GM23248 (cell line): ENCODE data around the gene GOLGA7B. TPM values are rescaled to one million over a fixed set of nuclear protein-coding genes. Genes with fewer than 3 reads are reported as not detected.

ENCODE experiments used
- DNase-seq: peaks from one replicate; pipeline ENCODE4 v3.0.0-alpha.2; 2015
- H2AFZ ChIP-seq: fragments of 200-600 bp; sonication (generic); 2 replicates; pipeline ENCODE4 v1.6.1; 2016; ENCODE audit warnings: antibody characterized with exemption
- H3F3A ChIP-seq: fragments of 200-600 bp; sonication (generic); 2 replicates; pipeline ENCODE4 v1.6.1; 2016; ENCODE audit warnings: mild to moderate bottlenecking, antibody characterized with exemption, mixed run types; ENCODE audit not compliant: insufficient read depth
- H3K27ac ChIP-seq: fragments of 200-600 bp; sonication (generic); 2 replicates; pipeline ENCODE4 v1.5.1; 2016; ENCODE audit warnings: mild to moderate bottlenecking
- H3K27me3 ChIP-seq: fragments of 200-600 bp; sonication (generic); replicated peaks from 2 replicates; pipeline ENCODE4 v1.6.1; 2016; ENCODE audit warnings: mild to moderate bottlenecking; ENCODE audit not compliant: insufficient read depth
- H3K36me3 ChIP-seq: fragments of 200-600 bp; sonication (generic); 2 replicates; pipeline ENCODE4 v1.6.1; 2016; ENCODE audit warnings: low read depth, mild to moderate bottlenecking
- H3K4me1 ChIP-seq: fragments of 200-600 bp; sonication (generic); 2 replicates; pipeline ENCODE4 v1.6.1; 2016; ENCODE audit warnings: mild to moderate bottlenecking; ENCODE audit not compliant: insufficient read depth
- H3K4me2 ChIP-seq: fragments of 200-600 bp; sonication (generic); one replicate; pipeline ENCODE4 v1.6.1; 2016; ENCODE audit warnings: mild to moderate bottlenecking; ENCODE audit not compliant: unreplicated experiment
- H3K4me3 ChIP-seq: fragments of 200-600 bp; sonication (generic); 2 replicates; pipeline ENCODE4 v1.5.1; 2016; ENCODE audit warnings: mild to moderate bottlenecking
- H3K79me2 ChIP-seq: fragments of 200-600 bp; sonication (generic); 2 replicates; pipeline ENCODE4 v1.6.1; 2016; ENCODE audit warnings: mild to moderate bottlenecking; ENCODE audit not compliant: insufficient read depth
- H3K9ac ChIP-seq: fragments of 200-600 bp; sonication (generic); 2 replicates; pipeline ENCODE4 v1.6.1; 2016; ENCODE audit warnings: mild to moderate bottlenecking
- H3K9me2 ChIP-seq: fragments of 200-600 bp; sonication (generic); 2 replicates; pipeline ENCODE4 v1.6.1; 2016; ENCODE audit warnings: mixed run types, mild to moderate bottlenecking, moderate library complexity; ENCODE audit not compliant: insufficient read depth
- H3K9me3 ChIP-seq: fragments of 200-600 bp; sonication (generic); one replicate; pipeline ENCODE4 v1.6.1; 2017; ENCODE audit warnings: low read depth
- H4K20me1 ChIP-seq: fragments of 200-600 bp; sonication (generic); 2 replicates; pipeline ENCODE4 v1.6.0; 2016; ENCODE audit not compliant: insufficient read depth
- EZH2 ChIP-seq: fragments of 200-600 bp; sonication (generic); IDR thresholded peaks from 2 replicates; pipeline ENCODE4 v1.6.1; 2018; ENCODE audit warnings: antibody characterized with exemption, mild to moderate bottlenecking; ENCODE audit not compliant: insufficient read depth, poor library complexity, severe bottlenecking
- EZH2phosphoT487 ChIP-seq: fragments of 200-600 bp; sonication (generic); IDR thresholded peaks from 2 replicates; pipeline ENCODE4 v1.6.1; 2018; ENCODE audit warnings: antibody characterized with exemption, moderate library complexity, mild to moderate bottlenecking, low read depth; ENCODE audit not compliant: insufficient read depth
- WGBS, 2 experiments: methylation state at CpG; one replicate each; pipeline ENCODE4 v1.1.6; 2015 to 2017; ENCODE audit warnings: low lambda C conversion rate in 2 of 2, low coverage in 1 of 2; ENCODE audit errors: missing lambda C conversion rate in 2 of 2; 5-methylcytosine and 5-hydroxymethylcytosine counted together
- in situ Hi-C: fragments of 300-500 bp; cut with MboI; formaldehyde crosslinking; loops from 2 replicates; pipeline ENCODE4 v1.15.0; 2020
- polyA plus RNA-seq: library from polyadenylated mRNA; unstranded; fragments of >200 nt; fragmentation: Nextera tagmentation; extraction: Ambion mirVana; gene quantifications from 2 replicates; pipeline ENCODE4 v1.2.1, GENCODE V29; 2016
- total RNA-seq: library from RNA; depleted of rRNA; stranded (reverse); fragments of >200 nt; shearing (Covaris generic); gene quantifications from 2 replicates; pipeline ENCODE4 v1.2.3, GENCODE V29; 2014

Gene GOLGA7B
- total and polyA plus RNA-seq, 2 experiments from 2014 or later, result not detected

DNA sequence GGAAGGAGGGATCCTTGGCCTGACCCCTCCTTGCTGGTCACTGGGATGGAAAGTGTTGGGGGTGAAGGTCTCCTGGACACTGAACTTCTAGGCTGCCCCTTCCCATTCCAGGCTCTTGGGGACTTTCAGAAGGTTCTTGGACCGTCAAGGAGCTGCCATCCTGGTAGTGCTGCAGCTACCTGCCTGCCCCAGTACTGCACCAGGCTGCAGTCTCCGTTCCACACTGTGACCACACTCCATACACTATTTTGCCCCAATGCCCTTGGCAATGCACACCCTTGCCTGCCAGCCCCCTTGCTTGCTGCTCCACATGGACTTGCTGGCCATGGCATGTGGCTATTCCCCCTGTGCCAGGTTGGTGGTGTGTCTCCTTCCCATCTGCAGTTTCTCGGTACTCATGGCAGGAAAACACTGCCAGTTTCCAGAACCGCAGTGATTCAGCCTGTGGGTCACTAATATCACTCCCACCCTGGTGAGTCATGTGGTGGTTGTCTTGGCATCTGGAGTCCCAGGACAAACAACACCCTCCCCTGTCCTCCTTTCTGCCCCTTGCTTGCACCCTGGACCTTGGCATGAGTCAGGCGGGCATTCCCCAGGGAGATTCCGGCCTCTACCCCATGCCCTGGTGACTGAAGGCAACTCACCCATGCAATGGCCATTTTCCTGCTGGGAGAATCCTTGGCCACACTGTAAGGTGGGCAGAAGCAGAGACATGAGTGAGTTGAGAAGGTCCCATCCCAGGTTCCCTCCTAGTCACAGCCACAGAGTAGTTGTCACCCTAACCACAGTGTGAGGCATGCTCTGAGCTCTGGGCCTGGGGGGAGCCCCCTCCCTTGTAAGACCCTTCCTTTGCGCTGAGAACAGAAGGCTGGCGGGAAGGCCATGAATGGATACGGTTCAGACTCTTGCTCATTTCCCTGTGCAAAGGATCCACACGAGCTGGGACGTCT lies 32.8 kb downstream of the GOLGA7B start:
- in situ Hi-C loops, result no loop called here
- no peaks in the 10 kb centered on the region for H3K79me2 ChIP-seq
- DNase-seq, result peak; percentile 95
- H3K4me1 ChIP-seq, result peaks cover 5% of the 10 kb centered on the region
- TF ChIP-seq EZH2 (no peak), EZH2phosphoT487 (no peak)
- no peaks in the 10 kb centered on the region for H3K36me3 ChIP-seq
- no peaks in the 10 kb centered on the region for H3K9me3 ChIP-seq
- no peaks in the 10 kb centered on the region for H3F3A ChIP-seq
- H3K27ac ChIP-seq, result no peak overlapping the region
- no peaks in the 10 kb centered on the region for H4K20me1 ChIP-seq
- peak overlapping the region; percentile 10 for H3K4me2 ChIP-seq
- no peak overlapping the region for H3K4me3 ChIP-seq
- H3K27me3 ChIP-seq, result no peaks in the 10 kb centered on the region; the same call in 1 of the 2 replicates
- WGBS, 2 experiments, result 65 to 66% methylated on average over 11 of the region's 11 CpGs
- H2AFZ ChIP-seq, result no peak overlapping the region
- no peaks in the 10 kb centered on the region for H3K9me2 ChIP-seq
- peak overlapping the region; percentile 12; the same call in 1 of the 2 replicates for H3K9ac ChIP-seq

DNA sequence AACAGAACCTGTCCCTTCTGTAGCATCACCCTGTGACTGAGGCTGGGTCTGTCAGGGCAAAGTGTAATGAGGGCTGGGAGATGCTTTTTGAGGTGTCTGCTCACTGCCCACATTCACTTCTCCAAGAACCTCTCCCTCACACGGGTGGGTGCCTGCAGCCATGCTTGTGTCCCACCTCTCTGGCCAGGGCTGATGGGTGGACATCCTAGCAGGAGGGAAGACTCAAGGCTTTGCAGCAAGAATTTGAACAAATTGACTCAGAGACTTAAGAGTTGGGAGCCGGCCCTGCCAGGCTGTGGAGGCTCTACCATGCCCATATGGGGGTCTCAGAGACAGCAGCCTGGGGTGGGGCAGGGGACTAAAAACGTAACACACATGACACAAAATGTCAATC lies 33.4 kb downstream of the GOLGA7B start:
- H2AFZ ChIP-seq, result no peak overlapping the region

DNA sequence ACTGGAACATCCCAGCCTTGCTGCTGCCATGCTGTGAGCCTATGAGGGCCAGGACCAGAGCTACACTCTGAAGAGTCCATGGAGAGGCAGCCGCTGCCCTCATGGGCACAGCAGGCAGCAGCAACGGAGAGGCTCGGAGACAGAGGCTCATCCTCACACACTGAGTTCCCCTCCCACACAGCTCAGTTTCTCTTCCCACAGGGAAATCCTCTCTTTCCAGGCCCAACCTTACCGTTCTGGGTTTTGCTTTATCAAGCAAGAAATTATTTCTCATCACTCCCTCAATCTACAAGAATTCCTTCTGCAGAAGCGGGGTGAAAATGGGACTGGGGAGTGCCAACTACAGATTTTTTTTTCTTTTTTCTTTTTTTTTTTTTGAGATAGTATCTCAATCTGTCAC lies 36.6 kb downstream of the GOLGA7B start:
- H3K27me3 ChIP-seq, result no peaks in the 10 kb centered on the region
- H3K4me3 ChIP-seq, result no peak overlapping the region
- H4K20me1 ChIP-seq, result no peaks in the 10 kb centered on the region
- H3F3A ChIP-seq, result no peaks in the 10 kb centered on the region
- in situ Hi-C loops, result no loop called here
- H3K36me3 ChIP-seq, result no peaks in the 10 kb centered on the region
- peaks cover 10% of the 10 kb centered on the region for H3K4me1 ChIP-seq
- H3K9me2 ChIP-seq, result no peaks in the 10 kb centered on the region
- H3K27ac ChIP-seq, result no peak overlapping the region
- no peaks in the 10 kb centered on the region for H3K79me2 ChIP-seq
- 87 to 89% methylated on average over 5 of the region's 5 CpGs for WGBS, 2 experiments
- H2AFZ ChIP-seq, result no peak overlapping the region
- no peak for TF ChIP-seq EZH2
- TF ChIP-seq EZH2phosphoT487, result no peak
- no peaks in the 10 kb centered on the region for H3K9me3 ChIP-seq
- DNase-seq, result no peak
- no peak overlapping the region for H3K9ac ChIP-seq
- no peak overlapping the region for H3K4me2 ChIP-seq

More for the DNA sequence above, 33.4 kb downstream of the GOLGA7B start:
- Histone ChIP-seq H3K4me1 (peaks cover 5% of the 10 kb centered on the region), H3K4me2 (peak overlapping the region; percentile 10), H3K4me3 (no peak overlapping the region), H3K36me3 (no peaks in the 10 kb centered on the region), H4K20me1 (no peaks in the 10 kb centered on the region), H3K9ac (no peak overlapping the region), H3K79me2 (no peaks in the 10 kb centered on the region), H3K9me3 (no peaks in the 10 kb centered on the region), H3K9me2 (no peaks in the 10 kb centered on the region), H3F3A (no peaks in the 10 kb centered on the region), H3K27me3 (no peaks in the 10 kb centered on the region; the same call in 1 of the 2 replicates), H3K27ac (no peak overlapping the region)
- TF ChIP-seq EZH2 (no peak), EZH2phosphoT487 (no peak)
- WGBS, 2 experiments, result 59 to 68% methylated on average over 3 of the region's 3 CpGs
- in situ Hi-C loops, result no loop called here
- DNase-seq, result no peak

DNA sequence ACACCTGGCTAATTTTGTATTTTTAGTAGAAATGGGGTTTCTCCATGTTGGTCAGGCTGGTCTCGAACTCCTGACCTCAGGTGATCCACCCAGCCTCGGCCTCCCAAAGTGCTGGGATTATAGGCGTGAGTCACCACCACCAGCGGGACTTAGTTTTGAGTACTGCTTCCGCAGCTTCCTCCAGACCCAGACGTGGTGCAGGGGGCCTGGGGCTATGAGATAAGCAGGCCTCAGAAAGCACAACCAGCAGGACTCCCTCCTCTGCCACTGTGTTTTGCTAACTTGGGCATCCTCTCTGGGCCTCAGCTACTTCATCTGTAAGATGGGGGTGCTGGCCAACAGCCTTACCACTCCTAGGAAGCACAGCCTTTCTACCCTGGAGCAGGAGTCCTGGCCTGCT lies 37.8 kb downstream of the GOLGA7B start:
- Histone ChIP-seq H3K27ac (no peak overlapping the region), H3K4me2 (no peak overlapping the region), H4K20me1 (no peaks in the 10 kb centered on the region), H3K36me3 (no peaks in the 10 kb centered on the region), H2AFZ (no peak overlapping the region), H3K79me2 (no peaks in the 10 kb centered on the region), H3K9ac (no peak overlapping the region), H3K9me2 (no peaks in the 10 kb centered on the region), H3K9me3 (no peaks in the 10 kb centered on the region), H3K4me3 (no peak overlapping the region), H3K27me3 (no peaks in the 10 kb centered on the region), H3K4me1 (peaks cover 10% of the 10 kb centered on the region), H3F3A (no peaks in the 10 kb centered on the region)
- in situ Hi-C loops, result no loop called here
- 93 to 95% methylated on average over 6 of the region's 6 CpGs for WGBS, 2 experiments
- TF ChIP-seq EZH2phosphoT487 (no peak), EZH2 (no peak)
- DNase-seq, result no peak
